Endothelial cell of umbilical vein (primary cell): ENCODE results near the gene P2RX2.

Experiments used
- CTCF ChIP-seq, 2 donors: IDR thresholded peaks; 1 replicate in 1 of 2; 2 replicates in 1 of 2; pipeline ENCODE4 v1.5.1; 2011; ENCODE audit warnings: low read length in 2 of 2, mild to moderate bottlenecking in 2 of 2, moderate library complexity in 2 of 2, control low read depth in 1 of 2, inconsistent platforms in 1 of 2, low read depth in 1 of 2; ENCODE audit not compliant: insufficient read depth in 1 of 2; ENCODE audit errors: extremely low read depth in 1 of 2
- EZH2 ChIP-seq: IDR thresholded peaks from 2 replicates; pipeline ENCODE4 v1.6.1; 2012; ENCODE audit warnings: borderline replicate concordance, low read depth, mild to moderate bottlenecking, moderate library complexity, low read length, inconsistent platforms; ENCODE audit not compliant: severe bottlenecking
- FOS ChIP-seq: IDR thresholded peaks from 2 replicates; pipeline ENCODE4 v1.6.1; 2011; ENCODE audit warnings: mild to moderate bottlenecking, low read length, moderate library complexity, borderline replicate concordance; ENCODE audit not compliant: insufficient read depth
- GATA2 ChIP-seq: IDR thresholded peaks from 2 replicates; pipeline ENCODE4 v1.7.0; 2011; ENCODE audit warnings: low read depth, mild to moderate bottlenecking, moderate library complexity, mixed read lengths, low read length; ENCODE audit not compliant: insufficient read length, insufficient read depth
- JUN ChIP-seq: IDR thresholded peaks from 2 replicates; pipeline ENCODE4 v1.6.1; 2011; ENCODE audit warnings: borderline replicate concordance, low read depth; ENCODE audit not compliant: insufficient read length, insufficient read depth
- MAX ChIP-seq: IDR thresholded peaks from 2 replicates; pipeline ENCODE4 v1.6.1; 2011; ENCODE audit not compliant: insufficient read depth, insufficient read length
- POLR2A ChIP-seq: IDR thresholded peaks from 2 replicates; pipeline ENCODE4 v1.6.1; 2012; ENCODE audit warnings: low read depth, mild to moderate bottlenecking, control low read depth, low read length
- POLR2AphosphoS5 ChIP-seq: IDR thresholded peaks from 2 replicates; pipeline ENCODE4 v1.6.1; 2012; ENCODE audit warnings: low read depth, mild to moderate bottlenecking, control low read depth, low read length, moderate library complexity; ENCODE audit not compliant: insufficient read depth

GRCh38 chr12:132578826-132579225 lies 39.8 kb upstream of the P2RX2 start:
- TF ChIP-seq CTCF (IDR thresholded peaks at IDR 0.05; ENCODE audit: extremely low read depth in 1 of 2, insufficient read depth in 1 of 2, low read depth in 1 of 2, low read length in 2 of 2) (no peak), JUN (no peak), POLR2A (no peak), MAX (no peak), POLR2AphosphoS5 (no peak), EZH2 (no peak), GATA2 (no peak), FOS (no peak)
